Parathyroid adenoma (tissue), 2 donors: Measurements from ENCODE around the gene SYNGR4.
A peak's percentile ranks its signal among the peaks of the same experiment; 100 is the strongest.

Experiments
- H2AFZ ChIP-seq: fragments of 300-600 bp; sonication (generic); one replicate; pipeline ENCODE4 v1.7.0; 2017; ENCODE audit warnings: antibody characterized with exemption, mild to moderate bottlenecking
- H3K27ac ChIP-seq: fragments of 300-600 bp; sonication (generic); one replicate; pipeline ENCODE4 v1.7.0; 2017
- H3K27me3 ChIP-seq: fragments of 300-600 bp; sonication (generic); one replicate; pipeline ENCODE4 v1.7.0; 2017; ENCODE audit warnings: low read length; ENCODE audit not compliant: control insufficient read depth, insufficient read depth
- H3K36me3 ChIP-seq: fragments of 300-600 bp; sonication (generic); one replicate; pipeline ENCODE4 v1.7.0; 2017; ENCODE audit warnings: low read length; ENCODE audit not compliant: control insufficient read depth, insufficient read depth
- H3K4me1 ChIP-seq: fragments of 300-600 bp; sonication (generic); one replicate; pipeline ENCODE4 v1.7.0; 2017; ENCODE audit warnings: control low read depth
- H3K4me2 ChIP-seq: fragments of 300-600 bp; sonication (generic); one replicate; pipeline ENCODE4 v1.7.0; 2017; ENCODE audit warnings: low read length
- H3K4me3 ChIP-seq: fragments of 300-600 bp; sonication (generic); one replicate; pipeline ENCODE4 v1.7.0; 2017; ENCODE audit warnings: low read depth, low read length
- H3K79me2 ChIP-seq: fragments of 300-600 bp; sonication (generic); one replicate; pipeline ENCODE4 v1.7.0; 2017; ENCODE audit warnings: control low read depth
- H3K9ac ChIP-seq: fragments of 300-600 bp; sonication (generic); one replicate; pipeline ENCODE4 v1.7.0; 2017; ENCODE audit warnings: mild to moderate bottlenecking
- H3K9me3 ChIP-seq: fragments of 300-600 bp; sonication (generic); one replicate; pipeline ENCODE4 v1.7.0; 2017; ENCODE audit warnings: low read length; ENCODE audit not compliant: control insufficient read depth
- TF ChIP-seq, protein P1 (sequence below): fragments of 300-600 bp; sonication (generic); IDR thresholded peaks from one replicate; pipeline ENCODE4 v1.7.0; 2017; ENCODE audit warnings: antibody characterized with exemption, mild to moderate bottlenecking
- donor health status: primary hyperparathyroidism.

The SYNGR4 gene

DNA sequence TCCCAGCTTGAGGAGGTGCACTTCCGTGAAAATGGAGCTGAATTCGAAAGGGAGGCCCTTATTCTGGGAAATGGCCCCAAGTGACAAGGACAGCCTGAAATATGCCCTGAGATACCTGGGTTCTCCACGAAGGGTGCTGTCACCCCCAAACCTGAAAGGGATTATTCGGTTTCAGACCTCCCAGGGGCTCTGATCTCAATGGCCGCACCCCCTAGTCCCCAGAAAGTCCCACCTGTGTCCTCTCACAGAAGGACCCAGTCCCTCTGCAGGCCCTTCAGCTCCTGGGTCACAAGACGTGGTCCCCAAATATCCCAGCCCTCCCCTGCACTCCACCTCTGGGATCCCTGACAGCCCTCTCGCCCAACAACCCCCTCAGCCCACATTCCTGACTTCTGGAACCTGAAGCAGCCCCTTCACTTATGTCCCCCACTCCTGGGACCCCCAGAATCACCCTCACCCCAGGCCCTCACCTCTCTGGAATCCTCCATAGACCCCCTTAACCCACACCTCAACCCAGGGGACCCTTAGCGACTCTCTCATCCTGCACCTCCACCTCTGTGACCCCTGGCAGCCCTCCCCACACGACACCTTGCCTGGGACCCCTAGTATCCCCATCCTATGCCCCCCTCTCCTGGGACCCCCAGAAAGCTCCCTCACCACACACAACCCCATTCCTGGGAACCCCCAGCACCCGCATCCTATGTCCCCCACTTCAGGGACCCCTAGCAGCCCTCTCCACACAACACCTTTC is 606 bp downstream of the SYNGR4 start:
- TF ChIP-seq, protein P1, sequence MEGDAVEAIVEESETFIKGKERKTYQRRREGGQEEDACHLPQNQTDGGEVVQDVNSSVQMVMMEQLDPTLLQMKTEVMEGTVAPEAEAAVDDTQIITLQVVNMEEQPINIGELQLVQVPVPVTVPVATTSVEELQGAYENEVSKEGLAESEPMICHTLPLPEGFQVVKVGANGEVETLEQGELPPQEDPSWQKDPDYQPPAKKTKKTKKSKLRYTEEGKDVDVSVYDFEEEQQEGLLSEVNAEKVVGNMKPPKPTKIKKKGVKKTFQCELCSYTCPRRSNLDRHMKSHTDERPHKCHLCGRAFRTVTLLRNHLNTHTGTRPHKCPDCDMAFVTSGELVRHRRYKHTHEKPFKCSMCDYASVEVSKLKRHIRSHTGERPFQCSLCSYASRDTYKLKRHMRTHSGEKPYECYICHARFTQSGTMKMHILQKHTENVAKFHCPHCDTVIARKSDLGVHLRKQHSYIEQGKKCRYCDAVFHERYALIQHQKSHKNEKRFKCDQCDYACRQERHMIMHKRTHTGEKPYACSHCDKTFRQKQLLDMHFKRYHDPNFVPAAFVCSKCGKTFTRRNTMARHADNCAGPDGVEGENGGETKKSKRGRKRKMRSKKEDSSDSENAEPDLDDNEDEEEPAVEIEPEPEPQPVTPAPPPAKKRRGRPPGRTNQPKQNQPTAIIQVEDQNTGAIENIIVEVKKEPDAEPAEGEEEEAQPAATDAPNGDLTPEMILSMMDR = no peak
- peak overlapping the region; percentile 93 for H3K27ac ChIP-seq
- H3K36me3 ChIP-seq = no peaks in the 10 kb centered on the region
- no peaks in the 10 kb centered on the region for H3K79me2 ChIP-seq
- no peaks in the 10 kb centered on the region for H3K9me3 ChIP-seq
- peak overlapping the region; percentile 75 for H3K4me2 ChIP-seq
- no peak overlapping the region for H3K9ac ChIP-seq
- no peaks in the 10 kb centered on the region for H3K27me3 ChIP-seq
- H3K4me3 ChIP-seq = peak overlapping the region; percentile 61
- peak overlapping the region; percentile 57 for H2AFZ ChIP-seq
- H3K4me1 ChIP-seq = peaks cover 10% of the 10 kb centered on the region

DNA sequence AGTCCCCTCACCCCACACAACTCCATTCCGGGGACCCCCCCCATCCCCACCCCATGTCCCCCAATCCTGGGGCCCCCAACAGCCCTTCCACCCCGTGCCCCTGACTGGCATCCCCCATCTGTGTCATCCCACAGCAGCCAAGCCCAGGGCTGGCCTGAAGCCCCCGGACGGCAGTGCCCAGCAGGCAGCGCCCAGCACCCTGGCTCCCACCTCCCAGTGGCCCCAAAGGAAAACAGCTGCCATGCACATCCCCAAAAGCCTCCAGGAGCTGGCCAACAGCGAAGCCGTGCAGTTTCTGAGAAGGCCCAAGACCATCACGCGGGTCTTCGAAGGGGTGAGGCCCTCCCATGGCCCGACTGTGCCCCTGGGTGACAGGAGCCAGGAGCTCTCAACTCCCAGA is 1.4 kb downstream of the SYNGR4 start:
- TF ChIP-seq, protein P1 = no peak
- Histone ChIP-seq H3K27ac (no peak overlapping the region), H2AFZ (no peak overlapping the region), H3K79me2 (no peaks in the 10 kb centered on the region), H3K27me3 (no peaks in the 10 kb centered on the region), H3K9ac (no peak overlapping the region), H3K4me1 (peaks cover 10% of the 10 kb centered on the region), H3K4me2 (no peak overlapping the region), H3K36me3 (no peaks in the 10 kb centered on the region), H3K4me3 (no peak overlapping the region), H3K9me3 (no peaks in the 10 kb centered on the region)

DNA sequence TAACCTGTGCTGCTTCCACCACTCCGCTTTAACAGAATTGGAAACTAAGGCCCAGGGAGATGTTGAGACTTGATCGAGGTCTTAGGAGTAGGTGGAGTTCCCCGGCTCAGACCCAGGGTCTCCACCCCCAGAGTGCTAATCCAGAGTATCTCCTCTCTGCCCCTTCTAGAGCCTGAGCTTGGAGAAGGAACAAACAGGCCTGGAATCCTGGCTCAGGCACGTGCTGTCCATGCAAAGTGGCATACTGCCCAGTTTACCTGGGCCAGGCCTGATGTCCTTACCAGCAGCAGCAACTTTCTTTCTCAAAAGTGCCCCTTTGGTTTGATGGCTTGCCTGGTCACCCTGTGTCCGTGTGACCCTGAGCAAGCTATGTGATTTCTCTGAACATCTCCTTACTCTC is 3.7 kb downstream of the SYNGR4 start:
- no peak overlapping the region for H3K4me2 ChIP-seq
- no peaks in the 10 kb centered on the region for H3K36me3 ChIP-seq
- no peaks in the 10 kb centered on the region for H3K9me3 ChIP-seq
- TF ChIP-seq, protein P1 = no peak
- no peak overlapping the region for H3K9ac ChIP-seq
- no peaks in the 10 kb centered on the region for H3K27me3 ChIP-seq
- H2AFZ ChIP-seq = peak overlapping the region; percentile 51
- no peaks in the 10 kb centered on the region for H3K79me2 ChIP-seq
- H3K4me1 ChIP-seq = peaks cover 18% of the 10 kb centered on the region
- peak overlapping the region; percentile 13 for H3K27ac ChIP-seq
- no peak overlapping the region for H3K4me3 ChIP-seq

DNA sequence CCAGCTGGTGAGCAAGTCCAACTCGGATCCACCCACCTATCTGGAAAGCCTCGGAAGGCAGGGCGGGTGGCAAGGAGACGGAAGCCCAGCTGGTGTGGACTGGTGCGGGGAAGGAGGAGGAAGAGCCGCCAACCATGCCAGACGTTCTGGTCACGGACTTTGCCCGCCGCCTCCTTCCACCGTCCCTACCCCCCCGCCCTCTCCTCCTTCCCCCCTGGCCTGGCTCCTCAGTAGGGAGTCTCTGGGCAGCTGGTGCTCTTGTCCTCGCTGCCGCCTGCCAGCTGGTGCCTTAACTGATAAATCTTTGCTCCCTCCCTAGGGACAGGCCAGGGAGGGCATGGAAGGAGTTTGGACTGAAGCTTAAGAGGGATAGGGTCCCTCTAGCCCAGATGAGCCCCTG is 4.8 kb downstream of the SYNGR4 start:
- no peak overlapping the region for H3K4me2 ChIP-seq
- no peaks in the 10 kb centered on the region for H3K27me3 ChIP-seq
- TF ChIP-seq, protein P1 = no peak
- peak overlapping the region; percentile 59 for H2AFZ ChIP-seq
- no peak overlapping the region for H3K4me3 ChIP-seq
- H3K9me3 ChIP-seq = no peaks in the 10 kb centered on the region
- no peaks in the 10 kb centered on the region for H3K79me2 ChIP-seq
- no peak overlapping the region for H3K9ac ChIP-seq
- H3K27ac ChIP-seq = peak overlapping the region; percentile 47
- H3K36me3 ChIP-seq = no peaks in the 10 kb centered on the region
- peaks cover 17% of the 10 kb centered on the region for H3K4me1 ChIP-seq

DNA sequence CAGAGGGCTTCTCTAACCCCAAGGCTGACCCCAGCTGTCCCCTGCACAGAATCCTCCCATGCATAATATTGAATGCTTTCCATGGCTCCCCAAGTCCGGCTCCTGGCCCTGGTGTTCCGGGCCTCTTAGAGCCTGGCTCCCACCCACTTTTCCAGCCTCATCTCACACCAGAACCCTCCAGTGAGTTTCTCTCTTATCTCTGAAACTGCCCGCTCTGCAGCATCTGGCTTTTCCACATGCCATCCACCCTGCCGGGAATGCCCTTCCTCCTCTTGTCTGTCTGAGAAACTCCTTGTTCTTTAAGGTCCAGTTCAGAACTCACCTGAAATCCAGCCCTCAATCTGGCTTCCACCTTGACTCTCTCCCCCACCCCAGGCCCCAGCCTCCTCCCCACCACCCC is 6.8 kb downstream of the SYNGR4 start:
- TF ChIP-seq, protein P1 = no peak
- H2AFZ ChIP-seq = peak overlapping the region; percentile 72

More for the DNA sequence above, 6.8 kb downstream of the SYNGR4 start:
- peak overlapping the region; percentile 40 for H3K27ac ChIP-seq
- H3K4me2 ChIP-seq = no peak overlapping the region
- H3K27me3 ChIP-seq = no peaks in the 10 kb centered on the region
- no peak overlapping the region for H3K9ac ChIP-seq
- H3K9me3 ChIP-seq = no peaks in the 10 kb centered on the region
- H3K79me2 ChIP-seq = no peaks in the 10 kb centered on the region
- no peak overlapping the region for H3K4me3 ChIP-seq
- no peaks in the 10 kb centered on the region for H3K36me3 ChIP-seq
- peaks cover 17% of the 10 kb centered on the region for H3K4me1 ChIP-seq
